AG09309 (cell line): ENCODE data around the gene MEIS2.

Source experiments
- DNase-seq: peaks from one replicate; pipeline ENCODE4 v3.0.0-alpha.2; 2010; ENCODE audit warnings: low read depth
- H3K4me3 ChIP-seq: 2 replicates; pipeline ENCODE4 v1.5.1; 2011; ENCODE audit warnings: mild to moderate bottlenecking, low read depth, low read length, moderate library complexity; ENCODE audit not compliant: control insufficient read depth
- CTCF ChIP-seq: IDR thresholded peaks from 2 replicates; pipeline ENCODE4 v1.5.1; 2011; ENCODE audit warnings: mild to moderate bottlenecking, low read depth, low read length, inconsistent platforms; ENCODE audit not compliant: insufficient read depth, control insufficient read depth; ENCODE audit errors: missing control alignments

MEIS2 gene

GRCh38 chr15:36950371-36950770, 150.0 kb downstream of the MEIS2 start:
- TF ChIP-seq CTCF = no peak
- DNase-seq = no peak
- no peak overlapping the region for H3K4me3 ChIP-seq

- no peak for DNase-seq
- H3K4me3 ChIP-seq = no peak overlapping the region
- TF ChIP-seq CTCF = no peak
Measured at GRCh38 chr15:36948982-36949381, 151.4 kb downstream of the MEIS2 start.

GRCh38 chr15:36947035-36947719, 153.2 kb downstream of the MEIS2 start:
- H3K4me3 ChIP-seq = no peak overlapping the region
- TF ChIP-seq CTCF = no peak
- DNase-seq = no peak

GRCh38 chr15:36944442-36944841, 155.9 kb downstream of the MEIS2 start:
- DNase-seq = no peak
- no peak overlapping the region for H3K4me3 ChIP-seq
- TF ChIP-seq CTCF = no peak

GRCh38 chr15:36943508-36944361, 156.6 kb downstream of the MEIS2 start:
- TF ChIP-seq CTCF = no peak
- H3K4me3 ChIP-seq = no peak overlapping the region
- no peak for DNase-seq

- no peak for DNase-seq
- TF ChIP-seq CTCF = no peak
- no peak overlapping the region for H3K4me3 ChIP-seq
Measured at GRCh38 chr15:36942248-36942827, 158.0 kb downstream of the MEIS2 start.
